HL-60 (cell line): ENCODE data around the gene RHOD.

Source experiments
- DNase-seq, 2 experiments: peaks; one replicate each; pipeline ENCODE4 v3.0.0-alpha.2; 2010 to 2020; ENCODE audit warnings: low read depth in 1 of 2, low spot score in 1 of 2
- H3K27ac ChIP-seq: fragments of 250-450 bp; sonication (Bioruptor Pico); replicated peaks from 2 replicates; pipeline ENCODE4 v1.5.1; 2020; ENCODE audit warnings: mild to moderate bottlenecking, moderate library complexity
- H3K27me3 ChIP-seq: fragments of 250-450 bp; sonication (Bioruptor Pico); 2 replicates; pipeline ENCODE4 v1.5.1; 2021; ENCODE audit warnings: mild to moderate bottlenecking, moderate library complexity; ENCODE audit not compliant: insufficient read depth, poor library complexity, severe bottlenecking
- H3K4me3 ChIP-seq: replicated peaks from 2 replicates; pipeline ENCODE4 v1.5.1; 2011; ENCODE audit warnings: mild to moderate bottlenecking, control low read depth, low read length; ENCODE audit not compliant: insufficient read depth
- CTCF ChIP-seq: IDR thresholded peaks from one replicate; pipeline ENCODE4 v1.5.1; 2011; ENCODE audit warnings: low read length, control low read depth, inconsistent platforms; ENCODE audit not compliant: insufficient read depth
- GABPA ChIP-seq: IDR thresholded peaks from 2 replicates; pipeline ENCODE4 v1.6.1; 2012; ENCODE audit warnings: low read depth
- POLR2AphosphoS5 ChIP-seq: IDR thresholded peaks from 2 replicates; pipeline ENCODE4 v1.6.1; 2012; ENCODE audit warnings: low read depth
- REST ChIP-seq: IDR thresholded peaks from 2 replicates; pipeline ENCODE4 v1.6.1; 2012; ENCODE audit warnings: low read depth; ENCODE audit not compliant: insufficient replicate concordance
- SPI1 ChIP-seq: IDR thresholded peaks from 2 replicates; pipeline ENCODE4 v1.6.1; 2012; ENCODE audit warnings: low read depth, mild to moderate bottlenecking, borderline replicate concordance

The RHOD gene

GRCh38 chr11:67045314-67045713 is 11.3 kb upstream of the RHOD start:
- DNase-seq, result no peak
- no peak overlapping the region for H3K27ac ChIP-seq

GRCh38 chr11:67048515-67049130 is 8.0 kb upstream of the RHOD start:
- TF ChIP-seq POLR2AphosphoS5 (no peak), SPI1 (no peak), REST (no peak), GABPA (no peak)
- no peak for DNase-seq
- Histone ChIP-seq H3K27me3 (no peaks in the 10 kb centered on the region), H3K27ac (no peak overlapping the region), H3K4me3 (no peak overlapping the region)

More at GRCh38 chr11:67045314-67045713, 11.3 kb upstream of the RHOD start:
- no peaks in the 10 kb centered on the region for H3K27me3 ChIP-seq
- no peak for TF ChIP-seq REST
- TF ChIP-seq GABPA, result no peak
- TF ChIP-seq CTCF, result no peak
- TF ChIP-seq SPI1, result no peak
- TF ChIP-seq POLR2AphosphoS5, result no peak
- no peak overlapping the region for H3K4me3 ChIP-seq

- Histone ChIP-seq H3K4me3 (no peak overlapping the region), H3K27me3 (no peaks in the 10 kb centered on the region), H3K27ac (no peak overlapping the region)
- DNase-seq, result no peak
- TF ChIP-seq REST, result no peak
- TF ChIP-seq GABPA, result no peak
- TF ChIP-seq CTCF, result no peak
- no peak for TF ChIP-seq POLR2AphosphoS5
- TF ChIP-seq SPI1, result no peak
Measured at GRCh38 chr11:67050139-67050538, 6.5 kb upstream of the RHOD start.
